ENCODE data around the gene TMEM132D. TPM values are rescaled to one million over a fixed set of nuclear protein-coding genes. Genes with fewer than 3 reads are reported as not detected.

The TMEM132D gene
- total and polyA plus RNA-seq, 2 donors (not counting 3 experiments of a cell fraction or from before 2014, with no cell fraction given) = not detected

DNA sequence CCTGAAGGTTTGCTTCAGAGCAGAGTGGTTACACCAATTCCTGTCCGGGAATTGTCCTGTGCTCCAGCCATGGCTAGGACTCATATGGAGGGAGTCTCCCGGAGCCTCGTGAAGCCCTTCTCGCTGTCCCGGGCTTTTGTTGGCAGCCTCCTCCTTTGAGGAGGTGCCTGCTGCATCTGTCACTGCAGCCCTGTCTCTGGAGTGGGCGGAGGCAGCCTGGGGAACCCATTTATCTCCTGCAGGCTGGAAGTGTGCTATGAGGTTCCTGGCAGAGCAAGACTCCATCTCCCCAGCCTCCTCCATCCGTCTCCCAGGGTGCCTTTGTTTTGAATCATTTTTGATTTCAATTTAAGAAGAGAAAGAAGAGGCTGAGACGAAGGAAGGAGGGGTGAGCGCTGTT is 695.3 kb downstream of the TMEM132D start:
- BruUV-seq (replicated peaks) = no TSS peak
- Histone ChIP-seq H3K79me2 (ENCODE audit: control insufficient read depth, insufficient read depth, low read length) (no peaks in the 10 kb centered on the region), H3K4me3 (replicated peaks in 1 of 3; ENCODE audit: insufficient read depth in 1 of 3, low read depth in 1 of 3, low read length in 3 of 3) (no peak overlapping the region), H3K27me3 (ENCODE audit: control insufficient read depth in 2 of 2, insufficient read depth in 2 of 2, low read length in 2 of 2) (no peaks in the 10 kb centered on the region), H4K20me1 (replicated peaks; ENCODE audit: control insufficient read depth, extremely low read depth, insufficient read depth, low read length) (no peaks in the 10 kb centered on the region), H3K9me3 (replicated peaks; ENCODE audit: control insufficient read depth, insufficient read depth, low read length) (peaks cover 11% of the 10 kb centered on the region), H3K27ac (ENCODE audit: insufficient read depth, low read depth, low read length) (no peak overlapping the region), H3K4me2 (ENCODE audit: insufficient read depth, low read length) (no peak overlapping the region), H3K9me1 (replicated peaks; ENCODE audit: control insufficient read depth, extremely low read depth, insufficient read depth, low read length) (no peaks in the 10 kb centered on the region), H3K9ac (replicated peaks; ENCODE audit: extremely low read depth, insufficient read depth, low read length) (no peak overlapping the region), H3K36me3 (ENCODE audit: control insufficient read depth in 2 of 2, extremely low read depth in 1 of 2, insufficient read depth in 2 of 2, low read length in 2 of 2) (no peaks in the 10 kb centered on the region), H2AFZ (ENCODE audit: low read depth, low read length) (no peak overlapping the region), H3K4me1 (ENCODE audit: control insufficient read depth, extremely low read depth, insufficient read depth, low read length) (no peaks in the 10 kb centered on the region)
- DNase-seq (ENCODE audit: low read depth, low spot score) (no peak), FAIRE-seq (no peak)
- POLR2A ChIA-PET = no interaction called here
- intact Hi-C loops (cut with micrococcal nuclease) = no loop called here
- CTCF ChIA-PET = no interaction called here
- no peak for TF ChIP-seq JUN (IDR thresholded peaks at IDR 0.05; ENCODE audit: borderline replicate concordance, insufficient read depth, insufficient read length, low read depth)
- dilution Hi-C loops (cut with MboI; ENCODE audit: extremely low pct_ligation_motif_present, low sequenced_read_pairs) = no loop called here

DNA sequence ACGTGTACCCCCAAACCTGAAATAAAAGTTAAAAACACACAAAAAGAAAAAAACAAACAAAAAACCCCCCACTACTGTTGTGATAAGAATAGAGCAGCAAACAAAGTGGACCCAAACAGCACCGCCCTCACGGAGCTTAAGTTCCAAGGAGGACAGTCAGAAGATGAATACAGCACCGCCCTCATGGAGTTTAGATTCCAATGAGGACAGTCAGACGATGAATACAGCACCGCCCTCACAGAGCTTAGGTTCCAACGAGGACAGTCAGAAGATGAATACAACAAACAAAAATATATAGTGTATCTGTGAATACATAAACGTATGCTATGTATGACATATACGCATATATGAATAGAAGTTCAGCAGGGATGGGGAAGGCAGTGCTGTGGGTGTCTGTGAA is 696.7 kb downstream of the TMEM132D start:
- ChIA-PET POLR2A (no interaction called here), CTCF (no interaction called here)
- Histone ChIP-seq H3K27ac (ENCODE audit: insufficient read depth, low read depth, low read length) (no peak overlapping the region), H3K36me3 (ENCODE audit: control insufficient read depth in 2 of 2, extremely low read depth in 1 of 2, insufficient read depth in 2 of 2, low read length in 2 of 2) (no peaks in the 10 kb centered on the region), H3K9me1 (replicated peaks; ENCODE audit: control insufficient read depth, extremely low read depth, insufficient read depth, low read length) (no peaks in the 10 kb centered on the region), H2AFZ (ENCODE audit: low read depth, low read length) (no peak overlapping the region), H3K4me1 (ENCODE audit: control insufficient read depth, extremely low read depth, insufficient read depth, low read length) (no peaks in the 10 kb centered on the region), H4K20me1 (replicated peaks; ENCODE audit: control insufficient read depth, extremely low read depth, insufficient read depth, low read length) (no peaks in the 10 kb centered on the region), H3K4me2 (ENCODE audit: insufficient read depth, low read length) (no peak overlapping the region), H3K27me3 (ENCODE audit: control insufficient read depth in 2 of 2, insufficient read depth in 2 of 2, low read length in 2 of 2) (no peaks in the 10 kb centered on the region), H3K9me3 (replicated peaks; ENCODE audit: control insufficient read depth, insufficient read depth, low read length) (peaks cover 10% of the 10 kb centered on the region), H3K79me2 (ENCODE audit: control insufficient read depth, insufficient read depth, low read length) (no peaks in the 10 kb centered on the region), H3K4me3 (replicated peaks in 1 of 3; ENCODE audit: insufficient read depth in 1 of 3, low read depth in 1 of 3, low read length in 3 of 3) (no peak overlapping the region), H3K9ac (replicated peaks; ENCODE audit: extremely low read depth, insufficient read depth, low read length) (no peak overlapping the region)
- DNase-seq (ENCODE audit: low read depth, low spot score) (no peak), FAIRE-seq (no peak)
- BruUV-seq (replicated peaks) = no TSS peak
- no peak for TF ChIP-seq MYC (IDR thresholded peaks at IDR 0.05; ENCODE audit: low read depth, low read length)
- no peak for TF ChIP-seq POLR2AphosphoS5 (IDR thresholded peaks at IDR 0.05; ENCODE audit: insufficient read depth, low read depth, low read length)
- TF ChIP-seq EZH2 (IDR thresholded peaks at IDR 0.05; ENCODE audit: borderline replicate concordance, low read depth, low read length, severe bottlenecking) = no peak
- TF ChIP-seq, protein P1, sequence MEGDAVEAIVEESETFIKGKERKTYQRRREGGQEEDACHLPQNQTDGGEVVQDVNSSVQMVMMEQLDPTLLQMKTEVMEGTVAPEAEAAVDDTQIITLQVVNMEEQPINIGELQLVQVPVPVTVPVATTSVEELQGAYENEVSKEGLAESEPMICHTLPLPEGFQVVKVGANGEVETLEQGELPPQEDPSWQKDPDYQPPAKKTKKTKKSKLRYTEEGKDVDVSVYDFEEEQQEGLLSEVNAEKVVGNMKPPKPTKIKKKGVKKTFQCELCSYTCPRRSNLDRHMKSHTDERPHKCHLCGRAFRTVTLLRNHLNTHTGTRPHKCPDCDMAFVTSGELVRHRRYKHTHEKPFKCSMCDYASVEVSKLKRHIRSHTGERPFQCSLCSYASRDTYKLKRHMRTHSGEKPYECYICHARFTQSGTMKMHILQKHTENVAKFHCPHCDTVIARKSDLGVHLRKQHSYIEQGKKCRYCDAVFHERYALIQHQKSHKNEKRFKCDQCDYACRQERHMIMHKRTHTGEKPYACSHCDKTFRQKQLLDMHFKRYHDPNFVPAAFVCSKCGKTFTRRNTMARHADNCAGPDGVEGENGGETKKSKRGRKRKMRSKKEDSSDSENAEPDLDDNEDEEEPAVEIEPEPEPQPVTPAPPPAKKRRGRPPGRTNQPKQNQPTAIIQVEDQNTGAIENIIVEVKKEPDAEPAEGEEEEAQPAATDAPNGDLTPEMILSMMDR (IDR thresholded peaks at IDR 0.05; ENCODE audit: extremely low read depth in 1 of 2, insufficient read depth in 1 of 2, low read depth in 1 of 2, low read length in 2 of 2) = no peak
- no peak for TF ChIP-seq GATA2 (IDR thresholded peaks at IDR 0.05; ENCODE audit: insufficient read depth, insufficient read length, low read depth, low read length)
- TF ChIP-seq POLR2A (IDR thresholded peaks at IDR 0.05; ENCODE audit: low read depth, low read length) = no peak
- TF ChIP-seq, protein P2, sequence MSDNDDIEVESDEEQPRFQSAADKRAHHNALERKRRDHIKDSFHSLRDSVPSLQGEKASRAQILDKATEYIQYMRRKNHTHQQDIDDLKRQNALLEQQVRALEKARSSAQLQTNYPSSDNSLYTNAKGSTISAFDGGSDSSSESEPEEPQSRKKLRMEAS (IDR thresholded peaks at IDR 0.05; ENCODE audit: insufficient read depth, insufficient read length) = no peak
- no peak for TF ChIP-seq FOS (IDR thresholded peaks at IDR 0.05; ENCODE audit: borderline replicate concordance, insufficient read depth, low read length)
- TF ChIP-seq JUN (IDR thresholded peaks at IDR 0.05; ENCODE audit: borderline replicate concordance, insufficient read depth, insufficient read length, low read depth) = no peak
- intact Hi-C loops (cut with micrococcal nuclease) = no loop called here
- dilution Hi-C loops (cut with MboI; ENCODE audit: extremely low pct_ligation_motif_present, low sequenced_read_pairs) = no loop called here
